DND-41 (cell line): ENCODE measurements around the gene STAT4.

ENCODE experiments used
- ATAC-seq: fragments of 200-7000 bp; cut with Tn5 transposase; 3 replicates; pipeline ENCODE4 v1.9.1; 2021; ENCODE audit warnings: low read depth; ENCODE audit not compliant: insufficient read depth
- DNase-seq: peaks from one replicate; pipeline ENCODE4 v3.0.0-alpha.2; 2020
- H2AFZ ChIP-seq: 2 replicates; pipeline ENCODE4 v1.6.0; 2012; ENCODE audit warnings: low read depth, low read length
- H3K27ac ChIP-seq: 2 replicates; pipeline ENCODE4 v1.5.1; 2012; ENCODE audit warnings: low read length, inconsistent platforms
- H3K27me3 ChIP-seq: fragments of 200-600 bp; sonication (generic); 2 replicates; pipeline ENCODE4 v1.6.0; 2012; ENCODE audit warnings: low read length, mild to moderate bottlenecking, inconsistent platforms; ENCODE audit not compliant: insufficient read depth, poor library complexity
- H3K36me3 ChIP-seq: 2 replicates; pipeline ENCODE4 v1.5.1; 2012; ENCODE audit warnings: low read length, inconsistent platforms; ENCODE audit not compliant: insufficient read depth
- H3K4me1 ChIP-seq: 2 replicates; pipeline ENCODE4 v1.5.1; 2012; ENCODE audit warnings: mild to moderate bottlenecking, low read length; ENCODE audit not compliant: insufficient read depth
- H3K4me2 ChIP-seq: 2 replicates; pipeline ENCODE4 v1.6.0; 2012; ENCODE audit warnings: mild to moderate bottlenecking, moderate library complexity, low read length, inconsistent platforms; ENCODE audit not compliant: insufficient read depth
- H3K4me3 ChIP-seq, 2 experiments: fragments of 200-600 bp in 1 of 2; shearing (Covaris generic) in 1 of 2; 2 replicates each; pipeline ENCODE4 v1.5.1; 2012 to 2016; ENCODE audit warnings: inconsistent platforms in 2 of 2, low read length in 2 of 2, mild to moderate bottlenecking in 2 of 2, low read depth in 1 of 2, moderate library complexity in 1 of 2
- H3K79me2 ChIP-seq: 2 replicates; pipeline ENCODE4 v1.6.0; 2012; ENCODE audit warnings: low read length, inconsistent platforms; ENCODE audit not compliant: insufficient read depth
- H3K9ac ChIP-seq: 2 replicates; pipeline ENCODE4 v1.6.0; 2012; ENCODE audit warnings: low read depth, mild to moderate bottlenecking, inconsistent platforms, low read length, moderate library complexity
- H3K9me3 ChIP-seq: 2 replicates; pipeline ENCODE4 v1.5.1; 2012; ENCODE audit warnings: low read length, moderate library complexity, mild to moderate bottlenecking, inconsistent platforms; ENCODE audit not compliant: insufficient read depth, severe bottlenecking
- H4K20me1 ChIP-seq: 2 replicates; pipeline ENCODE4 v1.6.0; 2012; ENCODE audit warnings: low read length; ENCODE audit not compliant: insufficient read depth
- CTCF ChIP-seq: IDR thresholded peaks from 2 replicates; pipeline ENCODE4 v1.5.1; 2012; ENCODE audit warnings: borderline replicate concordance, low read length, moderate library complexity, mild to moderate bottlenecking; ENCODE audit not compliant: poor library complexity, severe bottlenecking; ENCODE audit errors: extremely low read depth
- EZH2 ChIP-seq: IDR thresholded peaks from 3 replicates; pipeline ENCODE4 v1.6.1; 2012; ENCODE audit warnings: borderline replicate concordance, low read depth, mild to moderate bottlenecking, moderate library complexity, low read length, inconsistent platforms; ENCODE audit not compliant: severe bottlenecking

STAT4 gene

DNA sequence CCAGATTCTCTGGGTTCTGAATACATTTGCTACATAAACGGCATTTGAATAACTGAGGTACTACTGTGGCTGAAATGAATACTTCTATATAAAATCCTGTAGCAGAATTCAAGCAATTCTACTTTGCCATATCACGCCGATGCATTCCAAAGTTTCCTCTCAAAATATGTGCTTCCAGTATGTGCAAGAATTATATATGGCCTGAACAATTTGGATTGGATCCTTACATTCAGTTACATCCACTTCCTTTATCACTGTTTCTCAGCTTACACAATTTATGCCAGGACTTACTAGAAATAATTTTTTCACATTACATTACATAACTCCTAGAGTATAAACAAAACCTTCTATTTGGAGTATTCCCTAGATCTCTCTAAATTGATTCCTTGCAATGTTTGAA, 46.3 kb upstream of the STAT4 start:
- Histone ChIP-seq H3K4me3 (no peak overlapping the region), H4K20me1 (no peaks in the 10 kb centered on the region), H3K27me3 (no peaks in the 10 kb centered on the region), H3K36me3 (no peaks in the 10 kb centered on the region), H3K4me2 (no peak overlapping the region), H3K9me3 (no peaks in the 10 kb centered on the region), H3K9ac (no peak overlapping the region), H3K79me2 (no peaks in the 10 kb centered on the region), H3K27ac (no peak overlapping the region), H3K4me1 (peaks cover 30% of the 10 kb centered on the region), H2AFZ (no peak overlapping the region)
- ATAC-seq (no peak), DNase-seq (no peak)
- no peak for TF ChIP-seq CTCF

DNA sequence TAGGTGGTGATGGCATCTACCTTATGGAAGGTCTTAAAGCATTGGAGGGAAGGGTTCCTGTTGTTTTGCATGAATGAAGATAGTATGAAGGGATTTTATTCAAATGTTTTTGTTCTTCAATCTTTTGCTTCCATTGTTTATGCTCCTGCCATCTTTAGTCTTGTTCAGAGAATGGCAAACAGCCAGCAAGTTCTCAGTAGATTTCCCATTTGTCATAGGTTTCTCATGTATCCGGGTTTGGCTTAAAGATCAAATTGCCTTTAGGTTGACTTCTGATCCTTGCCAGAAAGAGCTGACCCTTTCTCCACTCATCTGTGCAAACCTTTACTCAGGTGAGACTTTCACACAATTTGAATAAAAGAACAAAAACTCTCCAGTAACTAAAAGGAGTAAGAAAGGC, 44.2 kb upstream of the STAT4 start:
- Histone ChIP-seq H3K27ac (peak overlapping the region; percentile 74), H3K4me3 (no peak overlapping the region), H3K79me2 (no peaks in the 10 kb centered on the region), H3K27me3 (no peaks in the 10 kb centered on the region), H3K4me2 (no peak overlapping the region), H3K9me3 (no peaks in the 10 kb centered on the region), H3K9ac (no peak overlapping the region), H3K36me3 (no peaks in the 10 kb centered on the region), H3K4me1 (peaks cover 31% of the 10 kb centered on the region), H4K20me1 (no peaks in the 10 kb centered on the region), H2AFZ (0 out of 2 replicates have a peak overlapping the region, but pooled peaks have one; percentile 40)
- TF ChIP-seq CTCF (no peak), EZH2 (no peak)
- DNase-seq: no peak
- no peak for ATAC-seq

DNA sequence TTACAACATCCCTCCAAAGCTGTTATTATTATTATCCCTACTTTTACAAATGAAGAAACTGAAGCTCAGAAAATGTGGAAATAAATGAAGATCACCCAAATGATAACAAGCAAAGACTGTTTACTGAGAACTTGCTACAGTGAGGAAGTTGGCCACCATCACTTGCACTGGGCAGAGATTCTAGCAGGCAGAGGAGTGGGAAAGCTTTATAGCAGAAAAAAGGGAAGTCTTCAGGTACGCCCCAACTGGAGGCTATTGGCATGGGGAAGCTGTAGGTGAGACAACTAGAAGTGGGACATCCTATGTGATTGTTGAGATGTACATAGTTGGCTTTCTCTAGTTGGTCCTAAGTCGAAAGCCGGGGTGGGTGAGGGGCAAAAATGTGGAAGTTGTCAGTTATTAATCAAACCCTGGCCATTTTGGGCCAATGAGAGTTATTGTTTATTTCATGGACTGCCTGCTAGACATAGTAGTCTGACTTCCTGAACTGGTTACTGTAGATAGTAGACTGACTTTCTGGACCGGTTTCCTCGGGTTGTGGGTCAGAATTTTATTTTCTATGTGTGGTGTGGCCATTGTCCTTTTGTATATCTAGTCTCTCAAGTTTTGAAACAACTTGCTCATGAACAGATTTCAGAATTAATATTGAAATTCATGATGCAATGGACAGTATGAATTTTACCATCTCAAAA, 40.2 kb upstream of the STAT4 start:
- TF ChIP-seq CTCF (no peak), EZH2 (no peak)
- H2AFZ ChIP-seq: no peak overlapping the region
- H3K9me3 ChIP-seq: no peaks in the 10 kb centered on the region
- H3K79me2 ChIP-seq: no peaks in the 10 kb centered on the region
- H3K4me1 ChIP-seq: peaks cover 50% of the 10 kb centered on the region
- no peaks in the 10 kb centered on the region for H3K27me3 ChIP-seq
- no peak for DNase-seq
- H3K4me3 ChIP-seq: no peak overlapping the region
- H3K27ac ChIP-seq: no peak overlapping the region
- no peak overlapping the region for H3K4me2 ChIP-seq
- no peak for ATAC-seq
- H3K36me3 ChIP-seq: no peaks in the 10 kb centered on the region
- H4K20me1 ChIP-seq: no peaks in the 10 kb centered on the region
- H3K9ac ChIP-seq: no peak overlapping the region
